KMS-11 (cell line): ENCODE measurements around the gene TM6SF1.
"Not testable (repeated sequence)": the region's sequence is repeated elsewhere in the genome, so short reads cannot be mapped to it uniquely, and the experiment has no call there.

ENCODE experiments used
- H2AFZ ChIP-seq: fragments of 200-600 bp; sonication (generic); 2 replicates; pipeline ENCODE4 v1.6.1; 2016; ENCODE audit warnings: antibody characterized with exemption, mixed run types, low read depth
- H3K27ac ChIP-seq: fragments of 200-600 bp; sonication (generic); 2 replicates; pipeline ENCODE4 v1.6.1; 2016; ENCODE audit warnings: mild to moderate bottlenecking, mixed run types
- H3K27me3 ChIP-seq: fragments of 200-600 bp; sonication (generic); 2 replicates; pipeline ENCODE4 v1.6.1; 2017; ENCODE audit warnings: mild to moderate bottlenecking, low read depth, mixed run types, moderate library complexity; ENCODE audit not compliant: insufficient read depth
- H3K36me3 ChIP-seq: fragments of 200-600 bp; sonication (generic); 2 replicates; pipeline ENCODE4 v1.6.1; 2017; ENCODE audit warnings: mild to moderate bottlenecking, mixed run types; ENCODE audit not compliant: insufficient read depth
- H3K4me1 ChIP-seq: fragments of 200-600 bp; sonication (generic); 2 replicates; pipeline ENCODE4 v1.6.1; 2016; ENCODE audit warnings: mild to moderate bottlenecking, low read depth, mixed run types; ENCODE audit not compliant: poor library complexity, severe bottlenecking
- H3K4me2 ChIP-seq: fragments of 200-600 bp; sonication (generic); 2 replicates; pipeline ENCODE4 v1.7.0; 2016; ENCODE audit warnings: mild to moderate bottlenecking, mixed run types
- H3K4me3 ChIP-seq: fragments of 200-600 bp; sonication (generic); IDR thresholded peaks from 2 replicates; pipeline ENCODE4 v1.6.1; 2017; ENCODE audit warnings: low read depth, low read length, mixed read lengths; ENCODE audit not compliant: insufficient read depth
- H3K79me2 ChIP-seq: fragments of 200-600 bp; sonication (generic); 2 replicates; pipeline ENCODE4 v1.6.1; 2016; ENCODE audit warnings: low read depth, mixed run types; ENCODE audit not compliant: insufficient read depth
- H3K9ac ChIP-seq: fragments of 200-600 bp; sonication (generic); 2 replicates; pipeline ENCODE4 v1.6.1; 2016; ENCODE audit warnings: mild to moderate bottlenecking, mixed run types
- H4K20me1 ChIP-seq: fragments of 200-600 bp; sonication (generic); 2 replicates; pipeline ENCODE4 v1.6.1; 2016; ENCODE audit warnings: mild to moderate bottlenecking, mixed run types; ENCODE audit not compliant: insufficient read depth
- TF ChIP-seq, protein P1 (sequence below): fragments of 200-600 bp; sonication (generic); conservative IDR thresholded peaks from 2 replicates; pipeline ENCODE4 v1.6.1; 2017; ENCODE audit warnings: low read depth, mild to moderate bottlenecking, antibody characterized with exemption, low read length, moderate library complexity, mixed read lengths

Gene TM6SF1

DNA sequence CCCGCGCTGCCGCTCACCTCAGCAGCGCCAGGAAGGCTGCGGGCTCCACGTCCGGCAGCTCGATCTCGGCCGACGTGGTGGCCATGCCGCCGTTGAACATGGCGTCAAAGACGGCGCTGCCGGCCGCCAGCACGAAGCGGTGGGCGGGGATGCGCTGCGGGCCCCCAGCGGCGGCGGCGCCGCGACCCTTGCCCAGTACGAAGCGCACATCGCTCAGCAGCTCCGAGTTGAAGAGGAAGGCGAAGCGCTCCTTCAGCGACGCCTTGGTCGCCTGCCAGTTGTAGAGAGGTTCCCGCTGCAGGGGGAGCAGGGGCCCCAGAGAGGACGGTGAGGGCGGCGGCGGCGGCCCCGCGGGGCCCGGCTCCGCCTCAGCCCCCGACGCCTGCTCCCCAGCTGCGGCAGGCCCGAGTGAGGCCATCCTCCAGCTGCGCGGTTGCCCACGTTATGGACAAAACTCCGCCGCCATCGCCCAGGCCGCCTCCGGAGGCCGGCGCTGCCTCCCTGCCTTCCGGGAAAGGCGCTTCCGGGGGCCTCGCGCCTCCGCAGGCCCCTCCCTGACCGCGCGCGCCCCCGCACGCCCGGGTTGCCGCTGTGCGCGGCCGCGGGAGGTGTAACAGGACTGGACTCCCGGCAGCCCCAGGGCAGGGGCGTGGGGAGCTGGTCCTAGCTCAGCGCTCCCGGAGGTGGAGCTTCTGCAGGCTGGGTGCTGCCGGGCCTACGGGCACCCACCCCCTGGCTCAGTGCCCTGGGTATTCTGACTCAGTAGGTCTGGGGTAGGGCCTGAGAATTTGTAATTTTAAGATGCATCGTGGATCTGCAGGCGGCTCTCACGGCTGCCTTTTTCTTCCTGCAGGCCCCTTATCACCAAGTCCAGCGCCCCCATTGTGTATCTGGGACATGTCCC is 40.5 kb upstream of the TM6SF1 start, which contains the start of gene BTBD1:
Gene BTBD1, minus strand, starts transcription at position 519 of the 904 bp plus-strand sequence. Its CDS starts 101 bp downstream, at position 418.
- Histone ChIP-seq H3K27me3 (no peaks in the 10 kb centered on the region), H3K9ac (peak within 1 kb of the TSS; percentile 96), H3K4me3 (no peak within 1 kb of the TSS), H3K4me1 (peaks cover 42% of the 10 kb centered on the region), H4K20me1 (peaks cover 26% of the 10 kb centered on the region), H3K4me2 (peak within 1 kb of the TSS; percentile 87), H3K79me2 (peaks cover 46% of the 10 kb centered on the region), H3K27ac (peak within 1 kb of the TSS; percentile 77), H2AFZ (peak within 1 kb of the TSS; percentile 90), H3K36me3 (no peaks in the 10 kb centered on the region)
- TF ChIP-seq, protein P1, sequence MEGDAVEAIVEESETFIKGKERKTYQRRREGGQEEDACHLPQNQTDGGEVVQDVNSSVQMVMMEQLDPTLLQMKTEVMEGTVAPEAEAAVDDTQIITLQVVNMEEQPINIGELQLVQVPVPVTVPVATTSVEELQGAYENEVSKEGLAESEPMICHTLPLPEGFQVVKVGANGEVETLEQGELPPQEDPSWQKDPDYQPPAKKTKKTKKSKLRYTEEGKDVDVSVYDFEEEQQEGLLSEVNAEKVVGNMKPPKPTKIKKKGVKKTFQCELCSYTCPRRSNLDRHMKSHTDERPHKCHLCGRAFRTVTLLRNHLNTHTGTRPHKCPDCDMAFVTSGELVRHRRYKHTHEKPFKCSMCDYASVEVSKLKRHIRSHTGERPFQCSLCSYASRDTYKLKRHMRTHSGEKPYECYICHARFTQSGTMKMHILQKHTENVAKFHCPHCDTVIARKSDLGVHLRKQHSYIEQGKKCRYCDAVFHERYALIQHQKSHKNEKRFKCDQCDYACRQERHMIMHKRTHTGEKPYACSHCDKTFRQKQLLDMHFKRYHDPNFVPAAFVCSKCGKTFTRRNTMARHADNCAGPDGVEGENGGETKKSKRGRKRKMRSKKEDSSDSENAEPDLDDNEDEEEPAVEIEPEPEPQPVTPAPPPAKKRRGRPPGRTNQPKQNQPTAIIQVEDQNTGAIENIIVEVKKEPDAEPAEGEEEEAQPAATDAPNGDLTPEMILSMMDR, result no peak

DNA sequence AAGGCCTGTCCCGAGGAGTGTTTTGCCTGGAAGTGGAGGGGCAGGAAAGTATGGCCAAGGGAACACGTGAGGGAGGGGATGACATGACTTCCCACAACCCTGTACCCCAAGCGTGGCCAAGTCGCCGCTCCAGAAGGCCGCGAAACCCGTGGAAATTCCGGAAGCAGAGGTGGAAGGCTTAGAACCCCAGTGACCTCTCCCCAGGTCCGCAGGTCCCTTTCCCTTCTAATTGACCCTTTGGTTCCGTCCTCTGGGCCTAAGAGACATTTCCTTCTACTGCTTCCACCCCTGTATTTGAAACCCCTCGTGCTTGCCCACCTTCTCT is 39.8 kb upstream of the TM6SF1 start:
- H2AFZ ChIP-seq, result peak overlapping the region; percentile 90
- H3K9ac ChIP-seq, result peak overlapping the region; percentile 96; the same call in 1 of the 2 replicates
- TF ChIP-seq, protein P1, result 0 out of 2 replicates have a peak, but pooled peaks have one; percentile 12

DNA sequence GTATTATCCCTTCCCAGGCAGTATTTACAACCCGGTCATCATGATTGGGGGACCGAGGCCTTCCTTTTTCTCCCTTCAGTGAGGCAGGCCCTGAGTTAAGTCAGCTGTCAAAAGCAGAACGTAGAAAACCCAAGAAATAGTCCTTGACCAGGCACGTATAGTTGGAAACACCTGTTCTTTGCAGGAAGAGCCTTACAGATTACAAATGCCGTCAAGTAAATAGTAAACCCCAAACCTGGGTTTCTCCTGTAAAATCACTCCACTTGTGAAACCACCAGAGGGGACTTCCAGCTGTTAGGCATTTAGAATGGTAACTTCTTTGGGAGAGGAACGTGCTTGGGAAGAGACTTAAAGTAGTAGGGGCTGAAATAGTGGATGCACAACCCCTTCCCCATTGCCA is 39.4 kb upstream of the TM6SF1 start:
- Histone ChIP-seq H3K4me2 (no peak overlapping the region), H3K36me3 (no peaks in the 10 kb centered on the region), H2AFZ (peak overlapping the region; percentile 90; the same call in 1 of the 2 replicates), H3K4me3 (no peak overlapping the region), H3K27me3 (no peaks in the 10 kb centered on the region), H3K9ac (no peak overlapping the region; the same call in 1 of the 2 replicates), H3K27ac (no peak overlapping the region), H3K4me1 (peaks cover 32% of the 10 kb centered on the region), H3K79me2 (peaks cover 35% of the 10 kb centered on the region), H4K20me1 (peaks cover 22% of the 10 kb centered on the region)
- TF ChIP-seq, protein P1, result no peak

More for the DNA sequence above, 39.8 kb upstream of the TM6SF1 start:
- peaks cover 36% of the 10 kb centered on the region for H3K4me1 ChIP-seq
- H3K4me3 ChIP-seq, result no peak overlapping the region
- H3K36me3 ChIP-seq, result no peaks in the 10 kb centered on the region
- peaks cover 26% of the 10 kb centered on the region for H4K20me1 ChIP-seq
- no peak overlapping the region; the same call in 1 of the 2 replicates for H3K27ac ChIP-seq
- peak overlapping the region; percentile 70 for H3K4me2 ChIP-seq
- H3K27me3 ChIP-seq, result no peaks in the 10 kb centered on the region
- peaks cover 39% of the 10 kb centered on the region for H3K79me2 ChIP-seq

GRCh38 chr15:83069211-83069642 is 38.2 kb upstream of the TM6SF1 start:
- H3K27me3 ChIP-seq, H3K27ac ChIP-seq, H3K4me2 ChIP-seq, H3K9ac ChIP-seq, H3K4me3 ChIP-seq, H2AFZ ChIP-seq, H3K36me3 ChIP-seq: not testable (repeated sequence)
- Histone ChIP-seq H3K4me1 (peaks cover 20% of the 10 kb centered on the region), H4K20me1 (peaks cover 15% of the 10 kb centered on the region; the same call in 1 of the 2 replicates), H3K79me2 (peaks cover 23% of the 10 kb centered on the region)
